Parathyroid adenoma (tissue), 2 donors: ENCODE measurements around the gene FN1.
A peak's percentile ranks its signal among the peaks of the same experiment; 100 is the strongest.

Experiments
- H2AFZ ChIP-seq: fragments of 300-600 bp; sonication (generic); one replicate; pipeline ENCODE4 v1.7.0; 2017; ENCODE audit warnings: antibody characterized with exemption, mild to moderate bottlenecking
- H3K27ac ChIP-seq: fragments of 300-600 bp; sonication (generic); one replicate; pipeline ENCODE4 v1.7.0; 2017
- H3K27me3 ChIP-seq: fragments of 300-600 bp; sonication (generic); one replicate; pipeline ENCODE4 v1.7.0; 2017; ENCODE audit warnings: low read length; ENCODE audit not compliant: control insufficient read depth, insufficient read depth
- H3K36me3 ChIP-seq: fragments of 300-600 bp; sonication (generic); one replicate; pipeline ENCODE4 v1.7.0; 2017; ENCODE audit warnings: low read length; ENCODE audit not compliant: control insufficient read depth, insufficient read depth
- H3K4me1 ChIP-seq: fragments of 300-600 bp; sonication (generic); one replicate; pipeline ENCODE4 v1.7.0; 2017; ENCODE audit warnings: control low read depth
- H3K4me2 ChIP-seq: fragments of 300-600 bp; sonication (generic); one replicate; pipeline ENCODE4 v1.7.0; 2017; ENCODE audit warnings: low read length
- H3K4me3 ChIP-seq: fragments of 300-600 bp; sonication (generic); one replicate; pipeline ENCODE4 v1.7.0; 2017; ENCODE audit warnings: low read depth, low read length
- H3K79me2 ChIP-seq: fragments of 300-600 bp; sonication (generic); one replicate; pipeline ENCODE4 v1.7.0; 2017; ENCODE audit warnings: control low read depth
- H3K9ac ChIP-seq: fragments of 300-600 bp; sonication (generic); one replicate; pipeline ENCODE4 v1.7.0; 2017; ENCODE audit warnings: mild to moderate bottlenecking
- H3K9me3 ChIP-seq: fragments of 300-600 bp; sonication (generic); one replicate; pipeline ENCODE4 v1.7.0; 2017; ENCODE audit warnings: low read length; ENCODE audit not compliant: control insufficient read depth
- TF ChIP-seq, protein P1 (sequence below): fragments of 300-600 bp; sonication (generic); IDR thresholded peaks from one replicate; pipeline ENCODE4 v1.7.0; 2017; ENCODE audit warnings: antibody characterized with exemption, mild to moderate bottlenecking
- donor health status: primary hyperparathyroidism.

The FN1 gene

DNA sequence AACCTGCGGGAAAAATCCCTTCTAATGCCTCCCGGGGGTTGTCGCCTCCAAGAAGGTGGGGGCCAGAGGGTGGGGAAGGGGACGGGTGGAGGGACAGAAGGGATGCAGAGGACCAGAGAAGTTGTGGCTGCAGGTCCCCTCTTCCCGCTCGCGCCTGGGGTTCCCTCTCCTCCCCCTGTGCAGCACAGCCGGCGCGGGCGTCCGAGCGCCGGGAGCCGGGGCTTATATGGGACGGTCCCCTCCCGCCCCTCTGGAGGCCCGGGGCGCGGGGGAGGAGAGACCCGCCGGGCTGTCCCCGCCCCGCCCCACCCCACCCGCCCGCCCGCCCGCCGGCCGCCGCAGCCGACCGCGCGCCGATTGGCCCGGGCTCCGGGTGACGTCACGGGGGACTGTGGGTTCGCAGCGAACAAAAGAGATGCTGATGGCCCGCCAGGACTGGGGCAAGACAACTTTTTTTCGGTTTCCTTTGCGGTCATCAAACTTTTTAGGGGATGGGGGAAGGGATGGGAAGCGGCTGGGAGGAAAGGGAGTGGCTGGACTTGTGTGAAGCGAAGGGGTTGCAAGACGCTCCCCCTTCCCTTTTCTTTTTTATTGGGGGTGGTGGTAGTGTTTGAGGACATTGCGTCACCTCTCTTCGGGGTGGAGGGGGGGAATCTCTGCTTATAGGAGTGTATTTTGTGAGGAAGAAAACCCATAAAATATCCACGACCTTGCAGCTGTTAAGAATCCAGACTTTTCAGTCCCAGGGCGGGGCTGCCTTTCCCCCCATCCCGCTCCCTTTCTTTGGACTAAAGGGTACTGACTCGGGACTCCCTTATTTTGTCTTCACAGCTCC, at the start of gene FN1:
TSS of gene FN1 (minus strand) at position 199 of the 835 bp plus-strand sequence. CDS start 266 bp downstream, outside the sequence.
- no peak within 1 kb of the TSS for H3K9ac ChIP-seq
- H3K4me1 ChIP-seq = no peaks in the 10 kb centered on the region
- peak within 1 kb of the TSS; percentile 67 for H2AFZ ChIP-seq
- H3K4me3 ChIP-seq = peak within 1 kb of the TSS; percentile 50
- TF ChIP-seq, protein P1, sequence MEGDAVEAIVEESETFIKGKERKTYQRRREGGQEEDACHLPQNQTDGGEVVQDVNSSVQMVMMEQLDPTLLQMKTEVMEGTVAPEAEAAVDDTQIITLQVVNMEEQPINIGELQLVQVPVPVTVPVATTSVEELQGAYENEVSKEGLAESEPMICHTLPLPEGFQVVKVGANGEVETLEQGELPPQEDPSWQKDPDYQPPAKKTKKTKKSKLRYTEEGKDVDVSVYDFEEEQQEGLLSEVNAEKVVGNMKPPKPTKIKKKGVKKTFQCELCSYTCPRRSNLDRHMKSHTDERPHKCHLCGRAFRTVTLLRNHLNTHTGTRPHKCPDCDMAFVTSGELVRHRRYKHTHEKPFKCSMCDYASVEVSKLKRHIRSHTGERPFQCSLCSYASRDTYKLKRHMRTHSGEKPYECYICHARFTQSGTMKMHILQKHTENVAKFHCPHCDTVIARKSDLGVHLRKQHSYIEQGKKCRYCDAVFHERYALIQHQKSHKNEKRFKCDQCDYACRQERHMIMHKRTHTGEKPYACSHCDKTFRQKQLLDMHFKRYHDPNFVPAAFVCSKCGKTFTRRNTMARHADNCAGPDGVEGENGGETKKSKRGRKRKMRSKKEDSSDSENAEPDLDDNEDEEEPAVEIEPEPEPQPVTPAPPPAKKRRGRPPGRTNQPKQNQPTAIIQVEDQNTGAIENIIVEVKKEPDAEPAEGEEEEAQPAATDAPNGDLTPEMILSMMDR = no peak
- H3K27ac ChIP-seq = peak within 1 kb of the TSS; percentile 26
- H3K36me3 ChIP-seq = no peaks in the 10 kb centered on the region
- H3K9me3 ChIP-seq = no peaks in the 10 kb centered on the region
- no peaks in the 10 kb centered on the region for H3K79me2 ChIP-seq
- no peaks in the 10 kb centered on the region for H3K27me3 ChIP-seq
- H3K4me2 ChIP-seq = peak within 1 kb of the TSS; percentile 68

DNA sequence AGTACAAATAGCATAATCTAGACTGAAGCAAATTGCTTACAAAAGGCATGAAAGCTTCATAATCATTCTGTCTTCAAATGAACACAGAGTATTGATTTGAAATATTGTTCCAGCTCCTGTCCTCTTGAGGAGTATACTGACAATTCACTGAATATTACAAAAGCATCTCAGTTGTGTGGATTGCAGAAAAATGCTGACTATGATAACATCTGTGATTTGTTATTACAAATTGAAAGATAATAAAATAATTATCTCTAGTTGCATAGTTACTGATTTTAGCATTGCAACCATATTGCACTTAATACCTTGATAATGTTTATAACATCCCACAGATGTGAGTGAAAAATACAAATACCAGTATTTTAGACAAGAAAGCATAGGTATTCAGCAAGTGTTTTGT, 49.2 kb upstream of the FN1 start:
- Histone ChIP-seq H3K4me1 (no peaks in the 10 kb centered on the region), H3K4me2 (no peak overlapping the region), H3K27ac (no peak overlapping the region), H3K27me3 (no peaks in the 10 kb centered on the region), H2AFZ (no peak overlapping the region), H3K4me3 (no peak overlapping the region), H3K79me2 (no peaks in the 10 kb centered on the region), H3K9ac (no peak overlapping the region), H3K9me3 (no peaks in the 10 kb centered on the region), H3K36me3 (no peaks in the 10 kb centered on the region)
- TF ChIP-seq, protein P1 = no peak

DNA sequence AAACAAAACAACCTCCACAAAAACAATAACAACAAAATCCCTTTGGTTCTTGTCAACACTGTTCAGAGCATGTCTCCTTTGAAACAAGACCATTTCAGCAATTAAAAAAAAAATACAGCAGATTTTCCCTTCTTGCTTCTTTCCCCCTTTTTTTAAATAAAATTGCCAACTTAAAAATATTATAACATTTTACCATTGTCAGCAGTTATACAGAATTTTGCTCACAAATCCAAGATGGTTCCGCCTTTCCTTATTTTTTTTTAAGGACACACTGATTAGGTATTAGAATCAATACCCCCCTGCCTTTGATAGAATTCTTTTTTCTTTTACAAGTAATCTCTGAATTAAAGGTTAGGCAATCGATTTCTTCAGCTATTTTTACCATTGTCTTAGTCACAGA, 48.7 kb upstream of the FN1 start:
- H3K4me2 ChIP-seq = no peak overlapping the region
- TF ChIP-seq, protein P1 = no peak

DNA sequence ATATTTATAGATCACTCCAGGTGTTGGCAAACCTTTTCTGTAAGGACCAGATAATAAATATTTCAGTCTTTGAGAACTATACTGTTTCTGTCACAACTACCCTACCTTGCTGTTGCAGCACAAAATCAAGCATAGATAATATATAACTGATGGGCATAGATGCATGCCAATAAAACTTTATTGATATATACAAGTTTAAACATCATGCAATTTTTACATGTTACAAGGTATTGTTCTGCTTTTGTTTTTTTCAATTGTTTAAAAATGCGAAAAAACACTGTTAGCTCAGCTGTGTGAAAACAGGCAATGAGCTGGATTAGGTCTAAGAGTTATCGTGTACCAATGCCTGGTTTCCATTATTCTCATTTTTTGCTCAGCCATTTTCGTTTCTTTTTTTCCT, 47.6 kb upstream of the FN1 start:
- TF ChIP-seq, protein P1 = no peak
- Histone ChIP-seq H2AFZ (no peak overlapping the region), H3K4me2 (no peak overlapping the region), H3K4me3 (no peak overlapping the region), H3K36me3 (no peaks in the 10 kb centered on the region), H3K79me2 (no peaks in the 10 kb centered on the region), H3K27ac (no peak overlapping the region), H3K9me3 (no peaks in the 10 kb centered on the region), H3K9ac (no peak overlapping the region), H3K27me3 (no peaks in the 10 kb centered on the region), H3K4me1 (no peaks in the 10 kb centered on the region)

More for the DNA sequence above, 48.7 kb upstream of the FN1 start:
- Histone ChIP-seq H3K27me3 (no peaks in the 10 kb centered on the region), H3K4me1 (no peaks in the 10 kb centered on the region), H3K4me3 (no peak overlapping the region), H3K79me2 (no peaks in the 10 kb centered on the region), H2AFZ (no peak overlapping the region), H3K9me3 (no peaks in the 10 kb centered on the region), H3K36me3 (no peaks in the 10 kb centered on the region), H3K9ac (no peak overlapping the region), H3K27ac (no peak overlapping the region)
